Neural cell (in vitro differentiated cells): Measurements from ENCODE around the gene B4GALT1. TPM values are rescaled to one million over a fixed set of nuclear protein-coding genes. Genes with fewer than 3 reads are reported as not detected.

Experiments used
- H2AFZ ChIP-seq: fragments of 200-600, 300-800 bp; sonication (generic), shearing (Covaris generic); 2 replicates; pipeline ENCODE4 v1.6.0; 2014; ENCODE audit warnings: low read depth, mild to moderate bottlenecking, antibody characterized with exemption, low read length, moderate library complexity
- H3F3A ChIP-seq: fragments of 200-600 bp; shearing (Covaris generic); 2 replicates; pipeline ENCODE4 v1.6.1; 2016; ENCODE audit warnings: mild to moderate bottlenecking, moderate library complexity, mixed read lengths, antibody characterized with exemption, low read length; ENCODE audit not compliant: insufficient read depth, poor library complexity, severe bottlenecking
- H3K27ac ChIP-seq: fragments of 200-600, 300-800 bp; sonication (generic), shearing (Covaris generic); 2 replicates; pipeline ENCODE4 v1.5.1; 2014; ENCODE audit warnings: mild to moderate bottlenecking, low read length, moderate library complexity
- H3K27me3 ChIP-seq: fragments of 300-800, 200-600 bp; sonication (generic), shearing (Covaris generic); 2 replicates; pipeline ENCODE4 v1.6.0; 2014; ENCODE audit warnings: mild to moderate bottlenecking, low read depth, low read length, moderate library complexity; ENCODE audit not compliant: insufficient read depth
- H3K36me3 ChIP-seq: fragments of 300-800, 200-600 bp; sonication (generic), shearing (Covaris generic); 2 replicates; pipeline ENCODE4 v1.5.1; 2014; ENCODE audit warnings: mild to moderate bottlenecking, antibody characterized with exemption, low read length, moderate library complexity; ENCODE audit not compliant: insufficient read depth
- H3K4me2 ChIP-seq: fragments of 300-800, 200-600 bp; sonication (generic), shearing (Covaris generic); 2 replicates; pipeline ENCODE4 v1.6.0; 2014; ENCODE audit warnings: mild to moderate bottlenecking, low read length
- H3K4me3 ChIP-seq: fragments of 300-800, 200-600 bp; sonication (generic), shearing (Covaris generic); 2 replicates; pipeline ENCODE4 v1.5.1; 2014; ENCODE audit warnings: mild to moderate bottlenecking, low read length, moderate library complexity
- H3K79me2 ChIP-seq: fragments of 200-600 bp; shearing (Covaris generic); replicated peaks from 2 replicates; pipeline ENCODE4 v1.6.0; 2014; ENCODE audit warnings: mild to moderate bottlenecking, low read length, moderate library complexity; ENCODE audit not compliant: insufficient read depth
- H3K9ac ChIP-seq: fragments of 300-800, 200-600 bp; sonication (generic), shearing (Covaris generic); 2 replicates; pipeline ENCODE4 v1.6.1; 2016; ENCODE audit warnings: mild to moderate bottlenecking, low read length, mixed read lengths
- H3K9me2 ChIP-seq: fragments of 200-600 bp; shearing (Covaris generic); 2 replicates; pipeline ENCODE4 v1.6.1; 2016; ENCODE audit warnings: mild to moderate bottlenecking, low read length, mixed read lengths; ENCODE audit not compliant: insufficient read depth
- H3K9me3 ChIP-seq: fragments of 200-600, 300-800 bp; sonication (generic), shearing (Covaris generic); 2 replicates; pipeline ENCODE4 v1.6.1; 2016; ENCODE audit warnings: mild to moderate bottlenecking, mixed run types, low read length, moderate library complexity, mixed read lengths
- H4K20me1 ChIP-seq: fragments of 200-600 bp; shearing (Covaris generic); 2 replicates; pipeline ENCODE4 v1.6.1; 2016; ENCODE audit warnings: mild to moderate bottlenecking, mixed run types; ENCODE audit not compliant: insufficient read depth
- EP300 ChIP-seq: fragments of 450-650 bp; conservative IDR thresholded peaks from 2 replicates; pipeline ENCODE4 v1.6.1; 2014; ENCODE audit warnings: antibody characterized with exemption, mild to moderate bottlenecking, moderate library complexity; ENCODE audit not compliant: poor library complexity, severe bottlenecking
- EZH2 ChIP-seq: fragments of 200-600, 300-800 bp; shearing (Covaris generic), sonication (generic); IDR thresholded peaks from 2 replicates; pipeline ENCODE4 v1.6.1; 2014; ENCODE audit warnings: antibody characterized with exemption, low read length, borderline replicate concordance, mild to moderate bottlenecking; ENCODE audit not compliant: insufficient read depth, poor library complexity, severe bottlenecking
- MXI1 ChIP-seq: fragments of 450-650 bp; conservative IDR thresholded peaks from 2 replicates; pipeline ENCODE4 v1.6.1; 2014; ENCODE audit warnings: antibody characterized with exemption, mild to moderate bottlenecking; ENCODE audit not compliant: poor library complexity, severe bottlenecking
- POLR2AphosphoS5 ChIP-seq: IDR thresholded peaks from 2 replicates; pipeline ENCODE4 v1.6.1; 2012
- RAD21 ChIP-seq: fragments of 450-650 bp; conservative IDR thresholded peaks from 2 replicates; pipeline ENCODE4 v1.6.1; 2014; ENCODE audit warnings: antibody characterized with exemption, mild to moderate bottlenecking, moderate library complexity
- SMC3 ChIP-seq: fragments of 450-650 bp; conservative IDR thresholded peaks from 2 replicates; pipeline ENCODE4 v1.6.1; 2014; ENCODE audit warnings: antibody characterized with exemption, mild to moderate bottlenecking, moderate library complexity; ENCODE audit not compliant: poor library complexity
- TAF1 ChIP-seq: IDR thresholded peaks from 2 replicates; pipeline ENCODE4 v1.6.1; 2012; ENCODE audit warnings: low read depth
- polyA plus RNA-seq: library from polyadenylated mRNA; depleted of rRNA; stranded (reverse); fragments of >200 nt; gene quantifications from 2 replicates; pipeline ENCODE4 v1.2.3, GENCODE V29; 2014
- TF ChIP-seq, protein P1 (sequence below): fragments of 450-650 bp; IDR thresholded peaks from 2 replicates; pipeline ENCODE4 v1.5.1; 2014; ENCODE audit warnings: antibody characterized with exemption, mild to moderate bottlenecking, moderate library complexity; ENCODE audit not compliant: poor library complexity, severe bottlenecking
- TF ChIP-seq, protein P2 (sequence below): IDR thresholded peaks from 2 replicates; pipeline ENCODE4 v1.6.1; 2012; ENCODE audit warnings: borderline replicate concordance

The B4GALT1 gene
- polyA plus RNA-seq, 1 donor from 2014 or later: 0.41 TPM

DNA sequence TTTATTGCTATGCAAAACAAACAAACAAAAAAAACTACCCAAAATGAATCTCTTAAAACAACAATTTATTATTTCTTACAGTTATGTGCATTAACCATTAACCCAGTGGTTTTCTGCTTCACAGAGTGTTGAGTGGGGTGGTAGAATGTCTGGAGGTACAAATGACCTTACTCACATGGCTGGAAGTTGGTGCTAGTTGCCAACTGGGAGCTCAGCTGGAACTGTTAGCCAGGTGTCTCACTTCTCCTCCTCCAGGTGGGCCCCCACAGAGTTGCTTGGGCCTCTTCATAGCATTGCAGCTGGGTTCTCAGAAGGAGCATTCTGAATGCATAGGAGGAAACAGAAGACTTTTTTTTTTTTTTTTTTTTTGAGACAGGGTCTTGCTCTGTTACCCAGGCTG lies 10.5 kb upstream of the B4GALT1 start:
- Histone ChIP-seq H3K36me3 (no peaks in the 10 kb centered on the region), H2AFZ (no peak overlapping the region), H3K4me3 (no peak overlapping the region), H3K9ac (no peak overlapping the region), H4K20me1 (no peaks in the 10 kb centered on the region), H3F3A (no peaks in the 10 kb centered on the region), H3K9me2 (no peaks in the 10 kb centered on the region), H3K79me2 (no peaks in the 10 kb centered on the region), H3K9me3 (no peaks in the 10 kb centered on the region), H3K27me3 (no peaks in the 10 kb centered on the region), H3K27ac (no peak overlapping the region), H3K4me2 (no peak overlapping the region)
- TF ChIP-seq TAF1: no peak
- no peak for TF ChIP-seq EP300
- TF ChIP-seq, protein P1, sequence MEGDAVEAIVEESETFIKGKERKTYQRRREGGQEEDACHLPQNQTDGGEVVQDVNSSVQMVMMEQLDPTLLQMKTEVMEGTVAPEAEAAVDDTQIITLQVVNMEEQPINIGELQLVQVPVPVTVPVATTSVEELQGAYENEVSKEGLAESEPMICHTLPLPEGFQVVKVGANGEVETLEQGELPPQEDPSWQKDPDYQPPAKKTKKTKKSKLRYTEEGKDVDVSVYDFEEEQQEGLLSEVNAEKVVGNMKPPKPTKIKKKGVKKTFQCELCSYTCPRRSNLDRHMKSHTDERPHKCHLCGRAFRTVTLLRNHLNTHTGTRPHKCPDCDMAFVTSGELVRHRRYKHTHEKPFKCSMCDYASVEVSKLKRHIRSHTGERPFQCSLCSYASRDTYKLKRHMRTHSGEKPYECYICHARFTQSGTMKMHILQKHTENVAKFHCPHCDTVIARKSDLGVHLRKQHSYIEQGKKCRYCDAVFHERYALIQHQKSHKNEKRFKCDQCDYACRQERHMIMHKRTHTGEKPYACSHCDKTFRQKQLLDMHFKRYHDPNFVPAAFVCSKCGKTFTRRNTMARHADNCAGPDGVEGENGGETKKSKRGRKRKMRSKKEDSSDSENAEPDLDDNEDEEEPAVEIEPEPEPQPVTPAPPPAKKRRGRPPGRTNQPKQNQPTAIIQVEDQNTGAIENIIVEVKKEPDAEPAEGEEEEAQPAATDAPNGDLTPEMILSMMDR: no peak
- TF ChIP-seq MXI1: no peak
- TF ChIP-seq POLR2AphosphoS5: no peak
- TF ChIP-seq EZH2: no peak
- TF ChIP-seq RAD21: no peak
- TF ChIP-seq SMC3: no peak
- TF ChIP-seq, protein P2, sequence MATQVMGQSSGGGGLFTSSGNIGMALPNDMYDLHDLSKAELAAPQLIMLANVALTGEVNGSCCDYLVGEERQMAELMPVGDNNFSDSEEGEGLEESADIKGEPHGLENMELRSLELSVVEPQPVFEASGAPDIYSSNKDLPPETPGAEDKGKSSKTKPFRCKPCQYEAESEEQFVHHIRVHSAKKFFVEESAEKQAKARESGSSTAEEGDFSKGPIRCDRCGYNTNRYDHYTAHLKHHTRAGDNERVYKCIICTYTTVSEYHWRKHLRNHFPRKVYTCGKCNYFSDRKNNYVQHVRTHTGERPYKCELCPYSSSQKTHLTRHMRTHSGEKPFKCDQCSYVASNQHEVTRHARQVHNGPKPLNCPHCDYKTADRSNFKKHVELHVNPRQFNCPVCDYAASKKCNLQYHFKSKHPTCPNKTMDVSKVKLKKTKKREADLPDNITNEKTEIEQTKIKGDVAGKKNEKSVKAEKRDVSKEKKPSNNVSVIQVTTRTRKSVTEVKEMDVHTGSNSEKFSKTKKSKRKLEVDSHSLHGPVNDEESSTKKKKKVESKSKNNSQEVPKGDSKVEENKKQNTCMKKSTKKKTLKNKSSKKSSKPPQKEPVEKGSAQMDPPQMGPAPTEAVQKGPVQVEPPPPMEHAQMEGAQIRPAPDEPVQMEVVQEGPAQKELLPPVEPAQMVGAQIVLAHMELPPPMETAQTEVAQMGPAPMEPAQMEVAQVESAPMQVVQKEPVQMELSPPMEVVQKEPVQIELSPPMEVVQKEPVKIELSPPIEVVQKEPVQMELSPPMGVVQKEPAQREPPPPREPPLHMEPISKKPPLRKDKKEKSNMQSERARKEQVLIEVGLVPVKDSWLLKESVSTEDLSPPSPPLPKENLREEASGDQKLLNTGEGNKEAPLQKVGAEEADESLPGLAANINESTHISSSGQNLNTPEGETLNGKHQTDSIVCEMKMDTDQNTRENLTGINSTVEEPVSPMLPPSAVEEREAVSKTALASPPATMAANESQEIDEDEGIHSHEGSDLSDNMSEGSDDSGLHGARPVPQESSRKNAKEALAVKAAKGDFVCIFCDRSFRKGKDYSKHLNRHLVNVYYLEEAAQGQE: no peak

DNA sequence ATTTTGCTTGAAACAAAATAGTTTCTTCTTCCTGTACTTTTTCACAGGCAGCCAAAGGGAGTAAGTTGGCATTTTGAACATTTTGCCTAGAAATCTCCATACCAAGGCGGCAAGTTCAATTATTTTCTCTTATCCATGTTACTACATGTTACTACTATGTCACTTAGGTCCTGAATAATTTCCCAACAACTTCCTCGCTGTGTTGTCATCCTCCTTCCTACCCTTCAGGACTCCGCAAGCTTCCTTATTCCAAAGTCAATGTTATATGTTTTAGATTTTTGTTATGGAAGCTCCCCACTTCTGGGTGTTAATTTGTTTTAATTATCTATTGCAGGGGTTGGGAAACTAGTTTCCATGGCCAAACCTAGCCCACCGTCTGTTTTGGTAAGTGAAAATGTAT lies 9.9 kb upstream of the B4GALT1 start:
- no peak overlapping the region for H3K27ac ChIP-seq
- no peak overlapping the region for H3K4me2 ChIP-seq
- H3K9ac ChIP-seq: no peak overlapping the region
- H4K20me1 ChIP-seq: no peaks in the 10 kb centered on the region
- no peaks in the 10 kb centered on the region for H3F3A ChIP-seq
- H2AFZ ChIP-seq: no peak overlapping the region
- no peak overlapping the region for H3K4me3 ChIP-seq
- H3K36me3 ChIP-seq: no peaks in the 10 kb centered on the region
- no peak for TF ChIP-seq RAD21
- TF ChIP-seq, protein P2: no peak
- no peaks in the 10 kb centered on the region for H3K9me3 ChIP-seq
- no peaks in the 10 kb centered on the region for H3K79me2 ChIP-seq
- no peaks in the 10 kb centered on the region for H3K27me3 ChIP-seq
- no peaks in the 10 kb centered on the region for H3K9me2 ChIP-seq
